Mucosa of rectum (tissue), 2 donors: ENCODE results near the gene XPC.
"Not testable (repeated sequence)": the region's sequence is repeated elsewhere in the genome, so short reads cannot be mapped to it uniquely, and the experiment has no call there.

ENCODE experiments used
- H3K27ac ChIP-seq, 2 donors: one replicate each; pipeline ENCODE4 v1.7.0; 2013; ENCODE audit warnings: inconsistent platforms in 2 of 2, low read depth in 2 of 2, low read length in 2 of 2
- H3K27me3 ChIP-seq, 2 donors: one replicate each; pipeline ENCODE4 v1.7.0; 2013; ENCODE audit warnings: low read length in 2 of 2; ENCODE audit not compliant: control insufficient read depth in 2 of 2, insufficient read depth in 2 of 2
- H3K36me3 ChIP-seq, 2 donors: one replicate each; pipeline ENCODE4 v1.7.0; 2013; ENCODE audit warnings: low read length in 2 of 2; ENCODE audit not compliant: control insufficient read depth in 2 of 2, insufficient read depth in 2 of 2
- H3K4me1 ChIP-seq, 2 donors: one replicate each; pipeline ENCODE4 v1.7.0; 2013; ENCODE audit warnings: low read length in 2 of 2, mild to moderate bottlenecking in 1 of 2; ENCODE audit not compliant: control insufficient read depth in 2 of 2, insufficient read depth in 2 of 2
- H3K4me3 ChIP-seq, 2 donors: one replicate each; pipeline ENCODE4 v1.7.0; 2013; ENCODE audit warnings: low read length in 2 of 2
- H3K9ac ChIP-seq, 2 donors: one replicate each; pipeline ENCODE4 v1.7.0; 2013; ENCODE audit warnings: low read length in 2 of 2, low read depth in 1 of 2, mild to moderate bottlenecking in 1 of 2
- H3K9me3 ChIP-seq, 2 donors: one replicate each; pipeline ENCODE4 v1.7.0; 2013; ENCODE audit warnings: low read length in 2 of 2; ENCODE audit not compliant: control insufficient read depth in 2 of 2
- donor health status: healthy.
- donor health status: Normal muscosa, but diverticular disease.

The XPC gene

DNA sequence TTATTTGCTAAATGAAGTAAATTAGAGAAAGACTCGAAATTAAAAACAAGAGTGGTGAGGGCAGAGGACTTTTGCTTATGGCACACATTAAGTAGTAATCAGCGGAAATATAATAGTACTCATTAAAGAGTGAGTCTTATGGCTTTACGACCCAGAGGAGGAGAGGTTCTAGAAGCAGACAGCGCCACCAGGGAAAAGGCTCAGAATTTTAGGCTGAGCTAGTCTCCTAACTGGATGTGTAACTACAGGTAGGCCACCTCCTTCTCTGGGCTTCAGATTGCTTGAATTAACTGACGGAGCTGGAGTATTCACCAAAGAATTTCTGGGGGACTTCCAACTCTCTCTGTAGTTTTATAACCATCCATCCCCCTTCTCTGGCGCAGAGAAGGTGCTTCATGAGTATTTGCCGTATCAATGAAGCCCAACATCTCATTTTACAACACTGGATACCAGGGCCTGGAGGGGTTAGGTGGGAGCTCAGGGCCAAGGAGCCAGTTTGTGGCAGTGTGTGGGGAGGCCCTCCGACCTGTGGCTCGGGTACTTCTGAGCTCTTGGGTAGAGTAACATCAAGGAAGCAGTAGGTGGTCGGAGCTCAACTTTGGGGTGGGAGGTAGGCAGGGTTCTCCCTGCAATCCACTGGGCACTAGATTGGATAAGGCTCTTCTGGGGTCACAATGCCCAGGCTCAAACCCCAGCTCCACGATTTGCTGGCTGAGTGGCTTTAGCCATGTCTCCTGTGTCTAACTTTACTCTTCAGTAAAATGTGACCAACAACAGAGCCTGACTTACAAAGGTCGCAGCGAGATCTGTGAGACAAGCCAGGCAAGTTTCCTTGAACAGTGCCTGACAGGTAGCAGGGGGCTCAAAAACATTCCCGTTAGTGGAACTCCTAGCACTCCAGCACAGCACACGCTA is 54.8 kb downstream of the XPC start:
- H3K9ac ChIP-seq, result peak overlapping the region; percentile 77 to 94
- H3K36me3 ChIP-seq, result peaks cover 9 to 27% of the 10 kb centered on the region in 2 donors
- no peaks in the 10 kb centered on the region for H3K9me3 ChIP-seq
- peak overlapping the region; percentile 88 to 92 for H3K4me3 ChIP-seq
- H3K27ac ChIP-seq, result peak overlapping the region; percentile 91 to 92
- peaks cover 24% of the 10 kb centered on the region in 2 donors for H3K4me1 ChIP-seq
- H3K27me3 ChIP-seq, result no peaks in the 10 kb centered on the region

DNA sequence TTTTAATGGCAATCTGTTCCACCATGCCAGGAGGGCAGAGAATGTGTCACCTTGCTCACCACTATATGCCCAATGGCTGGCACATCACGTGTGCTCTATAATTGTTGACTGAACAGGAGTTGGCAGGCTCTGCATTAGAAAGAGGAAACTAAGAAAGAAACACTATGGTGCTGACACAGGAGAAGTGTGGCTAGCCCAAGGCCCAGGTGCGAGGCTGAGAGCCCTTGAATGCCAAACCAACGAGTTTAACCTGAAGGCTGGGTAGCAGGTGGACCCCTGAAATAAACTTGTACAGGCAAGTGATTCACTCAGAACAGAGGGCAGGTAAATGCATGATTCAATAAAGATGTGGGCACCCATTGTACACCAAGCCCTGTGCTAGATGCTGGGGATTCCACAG is 56.1 kb downstream of the XPC start:
- Histone ChIP-seq H3K4me3 (no peak overlapping the region), H3K9ac (no peak overlapping the region), H3K27ac (no peak overlapping the region), H3K36me3 (peaks cover 9 to 22% of the 10 kb centered on the region in 2 donors), H3K27me3 (no peaks in the 10 kb centered on the region), H3K9me3 (no peaks in the 10 kb centered on the region), H3K4me1 (peaks cover 24% of the 10 kb centered on the region in 2 donors)

DNA sequence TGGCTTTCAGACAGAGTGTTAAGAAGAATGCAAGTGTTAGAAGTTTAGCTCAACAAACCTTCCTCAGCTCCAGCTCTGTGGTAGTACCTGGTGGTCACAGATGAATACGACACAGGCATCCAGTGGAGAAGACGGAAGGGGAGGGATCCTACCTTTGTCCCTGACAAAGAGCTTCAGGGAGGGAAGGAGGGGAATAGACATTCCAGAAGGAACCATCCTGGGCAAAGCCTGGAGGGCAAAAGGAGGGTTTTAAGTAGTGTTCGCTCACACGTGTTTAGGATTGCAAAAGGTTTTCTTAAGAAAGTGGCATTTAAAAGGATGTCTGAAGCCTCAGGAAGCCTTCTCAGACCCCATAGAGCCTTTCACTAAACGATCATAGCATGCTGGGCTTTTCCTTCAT is 56.5 kb downstream of the XPC start:
- Histone ChIP-seq H3K9ac (no peak overlapping the region), H3K4me1 (peaks cover 22 to 23% of the 10 kb centered on the region in 2 donors), H3K36me3 (peaks cover 9 to 25% of the 10 kb centered on the region in 2 donors), H3K27ac (no peak overlapping the region), H3K4me3 (no peak overlapping the region), H3K9me3 (no peaks in the 10 kb centered on the region), H3K27me3 (no peaks in the 10 kb centered on the region)

GRCh38 chr3:14120921-14121448 is 57.4 kb downstream of the XPC start:
- H3K27me3 ChIP-seq, H3K9me3 ChIP-seq, H3K4me3 ChIP-seq, H3K9ac ChIP-seq, H3K27ac ChIP-seq: not testable (repeated sequence)
- Histone ChIP-seq H3K36me3 (peaks cover 10 to 33% of the 10 kb centered on the region in 2 donors), H3K4me1 (peaks cover 13 to 14% of the 10 kb centered on the region in 2 donors)

GRCh38 chr3:14120111-14120920 is 58.1 kb downstream of the XPC start:
- Histone ChIP-seq H3K27me3 (no peaks in the 10 kb centered on the region), H3K27ac (no peak overlapping the region), H3K4me1 (peaks cover 8 to 9% of the 10 kb centered on the region in 2 donors), H3K9me3 (no peaks in the 10 kb centered on the region), H3K4me3 (no peak overlapping the region), H3K9ac (no peak overlapping the region), H3K36me3 (peaks cover 17 to 40% of the 10 kb centered on the region in 2 donors)

- Histone ChIP-seq H3K27me3 (no peaks in the 10 kb centered on the region), H3K27ac (no peak overlapping the region), H3K9ac (no peak overlapping the region), H3K36me3 (peaks cover 20 to 47% of the 10 kb centered on the region in 2 donors), H3K4me1 (peaks cover 7 to 9% of the 10 kb centered on the region in 2 donors), H3K4me3 (no peak overlapping the region), H3K9me3 (no peaks in the 10 kb centered on the region)
Measured at GRCh38 chr3:14119651-14120050, 58.8 kb downstream of the XPC start.

DNA sequence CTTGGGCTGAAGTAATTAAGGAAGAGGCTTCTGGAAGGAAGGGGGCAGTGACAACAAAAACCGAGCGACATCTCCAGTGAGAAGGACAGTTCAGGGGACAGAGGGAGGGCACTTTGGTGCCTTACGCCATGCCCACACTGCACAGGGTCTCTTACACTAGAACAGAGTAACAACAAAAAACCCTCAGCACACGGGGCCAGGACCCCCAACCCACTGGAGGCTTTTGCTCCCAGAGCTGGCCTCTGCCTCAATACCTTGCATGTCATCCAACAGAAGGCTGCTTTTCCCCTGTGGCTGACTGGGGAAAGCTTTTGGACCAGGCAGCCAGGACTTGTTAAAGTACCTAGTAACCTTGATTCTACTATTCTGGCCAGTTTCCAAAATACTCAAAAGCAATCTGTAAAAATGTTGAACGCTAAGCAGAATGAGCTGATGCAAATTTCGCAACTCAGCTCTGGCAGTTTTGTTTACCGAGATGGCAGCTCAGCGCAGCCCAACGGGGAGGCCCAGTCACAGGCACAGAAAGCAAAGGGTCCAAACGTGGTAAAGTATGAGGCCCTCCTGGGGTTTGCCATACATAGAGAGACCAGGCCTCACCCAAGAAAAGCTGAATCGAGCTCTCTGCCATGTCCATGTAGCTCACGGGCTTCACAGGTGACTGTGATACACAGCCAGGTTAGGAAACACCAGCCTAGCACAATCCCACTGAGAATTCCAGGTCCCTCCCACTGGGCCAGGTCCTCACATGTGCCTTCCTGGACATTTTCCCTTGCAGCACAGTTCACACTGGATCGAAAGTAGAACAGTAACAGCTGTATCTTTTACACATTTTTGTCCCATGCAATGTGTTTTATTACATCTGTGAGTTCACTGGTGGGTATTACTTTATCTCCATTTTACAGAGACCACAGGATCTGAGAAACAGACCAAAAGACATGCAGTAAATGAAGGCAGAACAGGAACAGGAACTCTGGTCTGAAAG is 59.7 kb downstream of the XPC start:
- no peaks in the 10 kb centered on the region for H3K9me3 ChIP-seq
- peaks cover 21 to 51% of the 10 kb centered on the region in 2 donors for H3K36me3 ChIP-seq
- no peak overlapping the region for H3K9ac ChIP-seq
- H3K4me3 ChIP-seq, result no peak overlapping the region
- no peaks in the 10 kb centered on the region for H3K27me3 ChIP-seq
- H3K27ac ChIP-seq, result no peak overlapping the region
- H3K4me1 ChIP-seq, result peaks cover 7 to 10% of the 10 kb centered on the region in 2 donors

GRCh38 chr3:14117468-14118399 is 60.7 kb downstream of the XPC start:
- Histone ChIP-seq H3K4me3 (no peak overlapping the region), H3K36me3 (peaks cover 29 to 55% of the 10 kb centered on the region in 2 donors), H3K27me3 (no peaks in the 10 kb centered on the region), H3K27ac (no peak overlapping the region), H3K4me1 (peaks cover 4 to 5% of the 10 kb centered on the region in 2 donors), H3K9ac (no peak overlapping the region), H3K9me3 (no peaks in the 10 kb centered on the region)
